ENCODE results near the gene OR52D1.

Gene OR52D1

GRCh38 chr11:5488385-5488784 is at the start of gene OR52D1:
OR52D1 (plus strand) TSS chr11:5488685; CDS start chr11:5488707, 22 bp downstream.
- no peak for DNase-seq

- no peak for DNase-seq
Measured at GRCh38 chr11:5441414-5441813, 47.1 kb upstream of the OR52D1 start, which contains the start of gene OR51I1. OR51I1 (minus strand) TSS chr11:5441514; CDS start chr11:5441514, 0 bp downstream.

- no peak for DNase-seq
Measured at GRCh38 chr11:5443835-5444393, 44.6 kb upstream of the OR52D1 start.

- no peak for DNase-seq
Measured at GRCh38 chr11:5449023-5449422, 39.5 kb upstream of the OR52D1 start, which contains the start of gene OR51I2. OR51I2 (plus strand) TSS chr11:5449323; CDS start chr11:5453489, 4,166 bp downstream.

- DNase-seq = no peak
Measured at GRCh38 chr11:5449432-5449831, 39.1 kb upstream of the OR52D1 start.

- no peak for DNase-seq
Measured at GRCh38 chr11:5460983-5461621, 27.4 kb upstream of the OR52D1 start.

GRCh38 chr11:5467527-5467926 is 21.0 kb upstream of the OR52D1 start:
- no peak for DNase-seq

GRCh38 chr11:5473921-5474320 is 14.6 kb upstream of the OR52D1 start:
- DNase-seq = no peak

GRCh38 chr11:5476186-5476819 is 12.2 kb upstream of the OR52D1 start:
- DNase-seq = peak; percentile 53

- no peak for DNase-seq
Measured at GRCh38 chr11:5486003-5486402, 2.5 kb upstream of the OR52D1 start.

GRCh38 chr11:5486421-5486820 is 2.1 kb upstream of the OR52D1 start:
- no peak for DNase-seq

GRCh38 chr11:5488798-5489399 is 414 bp downstream of the OR52D1 start:
- no peak for DNase-seq

- peak; percentile 60 for DNase-seq
Measured at GRCh38 chr11:5489576-5490357, 1.3 kb downstream of the OR52D1 start.

GRCh38 chr11:5499671-5500070 is 11.2 kb downstream of the OR52D1 start:
- DNase-seq = no peak

- no peak for DNase-seq
Measured at GRCh38 chr11:5500393-5500801, 11.9 kb downstream of the OR52D1 start.

GRCh38 chr11:5504403-5504921 is 16.0 kb downstream of the OR52D1 start:
- no peak for DNase-seq

GRCh38 chr11:5505363-5506048 is 17.0 kb downstream of the OR52D1 start:
- no peak for DNase-seq

GRCh38 chr11:5507177-5507932 is 18.9 kb downstream of the OR52D1 start:
- DNase-seq = no peak

GRCh38 chr11:5507933-5508305 is 19.4 kb downstream of the OR52D1 start:
- DNase-seq = no peak

- no peak for DNase-seq
Measured at GRCh38 chr11:5508605-5509004, 20.1 kb downstream of the OR52D1 start.

- no peak for DNase-seq
Measured at GRCh38 chr11:5509803-5510202, 21.3 kb downstream of the OR52D1 start, which contains the start of gene UBQLN3. UBQLN3 (minus strand) TSS chr11:5509957; CDS start chr11:5509558, 399 bp downstream.
